DOHH2 (cell line): ENCODE measurements around the gene CARHSP1.

Experiments
- EZH2phosphoT487 ChIP-seq: fragments of 200-600 bp; sonication (generic); IDR thresholded peaks from 2 replicates; pipeline ENCODE4 v1.6.1; 2017; ENCODE audit warnings: borderline replicate concordance, mild to moderate bottlenecking, antibody characterized with exemption, low read length, moderate library complexity, mixed read lengths
- TF ChIP-seq, protein P1 (sequence below): fragments of 200-600 bp; sonication (generic); IDR thresholded peaks from one replicate; pipeline ENCODE4 v1.5.1; 2014; ENCODE audit warnings: antibody characterized with exemption, mild to moderate bottlenecking, low read depth, low read length; ENCODE audit not compliant: poor library complexity, severe bottlenecking

DNA sequence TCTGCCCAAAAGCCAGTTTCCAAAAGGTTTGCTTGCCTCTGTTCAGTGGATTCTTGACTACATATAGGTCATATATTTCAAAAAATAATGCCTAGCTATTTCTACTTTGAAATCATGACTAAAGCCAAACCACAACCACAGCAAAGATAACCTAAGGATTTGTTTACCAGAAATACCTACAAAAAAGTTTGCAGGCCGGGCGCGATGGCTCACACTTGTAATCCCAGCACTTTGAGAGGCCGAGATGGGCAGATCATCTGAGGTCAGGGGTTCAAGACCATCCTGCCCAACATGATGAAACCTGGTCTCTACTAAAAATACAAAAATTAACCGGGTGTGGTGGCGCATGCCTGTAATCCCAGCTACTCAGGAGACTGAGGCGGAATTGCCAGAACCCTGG is 15.2 kb downstream of the CARHSP1 start:
- TF ChIP-seq, protein P1, sequence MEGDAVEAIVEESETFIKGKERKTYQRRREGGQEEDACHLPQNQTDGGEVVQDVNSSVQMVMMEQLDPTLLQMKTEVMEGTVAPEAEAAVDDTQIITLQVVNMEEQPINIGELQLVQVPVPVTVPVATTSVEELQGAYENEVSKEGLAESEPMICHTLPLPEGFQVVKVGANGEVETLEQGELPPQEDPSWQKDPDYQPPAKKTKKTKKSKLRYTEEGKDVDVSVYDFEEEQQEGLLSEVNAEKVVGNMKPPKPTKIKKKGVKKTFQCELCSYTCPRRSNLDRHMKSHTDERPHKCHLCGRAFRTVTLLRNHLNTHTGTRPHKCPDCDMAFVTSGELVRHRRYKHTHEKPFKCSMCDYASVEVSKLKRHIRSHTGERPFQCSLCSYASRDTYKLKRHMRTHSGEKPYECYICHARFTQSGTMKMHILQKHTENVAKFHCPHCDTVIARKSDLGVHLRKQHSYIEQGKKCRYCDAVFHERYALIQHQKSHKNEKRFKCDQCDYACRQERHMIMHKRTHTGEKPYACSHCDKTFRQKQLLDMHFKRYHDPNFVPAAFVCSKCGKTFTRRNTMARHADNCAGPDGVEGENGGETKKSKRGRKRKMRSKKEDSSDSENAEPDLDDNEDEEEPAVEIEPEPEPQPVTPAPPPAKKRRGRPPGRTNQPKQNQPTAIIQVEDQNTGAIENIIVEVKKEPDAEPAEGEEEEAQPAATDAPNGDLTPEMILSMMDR, result no peak
- no peak for TF ChIP-seq EZH2phosphoT487
